Measurements from ENCODE around the gene C2CD4B. TPM values are rescaled to one million over a fixed set of nuclear protein-coding genes. Genes with fewer than 3 reads are reported as not detected.

C2CD4B gene
- total RNA-seq (2014; rRNA removed; shearing (Covaris generic)) = not detected in 2 replicates
- not detected in 2 replicates for polyA plus RNA-seq (2015; cell fraction: cytosol; rRNA removed)
- not detected in 2 replicates for polyA plus RNA-seq (2015; cell fraction: nucleus; rRNA removed)

GRCh38 chr15:62165104-62165792 lies at the start of gene C2CD4B:
Gene C2CD4B (minus strand): TSS chr15:62165285. CDS start chr15:62164984, 301 bp downstream.
- no peak for DNase-seq (ENCODE audit: low read depth)

GRCh38 chr15:62212741-62213140 lies 47.7 kb upstream of the C2CD4B start:
- DNase-seq (ENCODE audit: low read depth) = peak; percentile 32

- DNase-seq (ENCODE audit: low read depth) = no peak
These were observed 46.3 kb upstream of the C2CD4B start for GRCh38 chr15:62211348-62211747.

- DNase-seq (ENCODE audit: low read depth) = no peak
These were observed 44.7 kb upstream of the C2CD4B start for GRCh38 chr15:62209821-62210220.

GRCh38 chr15:62209322-62209721 lies 44.2 kb upstream of the C2CD4B start:
- no peak for DNase-seq (ENCODE audit: low read depth)

GRCh38 chr15:62208884-62209283 lies 43.8 kb upstream of the C2CD4B start:
- no peak for DNase-seq (ENCODE audit: low read depth)

GRCh38 chr15:62208367-62208766 lies 43.3 kb upstream of the C2CD4B start:
- DNase-seq (ENCODE audit: low read depth) = no peak

GRCh38 chr15:62190675-62191074 lies 25.6 kb upstream of the C2CD4B start:
- DNase-seq (ENCODE audit: low read depth) = no peak

- peak; percentile 15 for DNase-seq (ENCODE audit: low read depth)
These were observed 25.2 kb upstream of the C2CD4B start for GRCh38 chr15:62190274-62190673.

GRCh38 chr15:62188744-62189143 lies 23.7 kb upstream of the C2CD4B start:
- DNase-seq (ENCODE audit: low read depth) = no peak

GRCh38 chr15:62187910-62188309 lies 22.8 kb upstream of the C2CD4B start:
- no peak for DNase-seq (ENCODE audit: low read depth)

GRCh38 chr15:62187425-62187824 lies 22.3 kb upstream of the C2CD4B start:
- DNase-seq (ENCODE audit: low read depth) = no peak

- no peak for DNase-seq (ENCODE audit: low read depth)
These were observed 21.5 kb upstream of the C2CD4B start for GRCh38 chr15:62186578-62186977.

GRCh38 chr15:62183130-62183529 lies 18.0 kb upstream of the C2CD4B start:
- DNase-seq (ENCODE audit: low read depth) = no peak

- DNase-seq (ENCODE audit: low read depth) = peak; percentile 93
These were observed 8.1 kb upstream of the C2CD4B start for GRCh38 chr15:62173215-62173614.

- no peak for DNase-seq (ENCODE audit: low read depth)
These were observed 6.8 kb upstream of the C2CD4B start for GRCh38 chr15:62171882-62172281.

GRCh38 chr15:62165793-62166375 lies 799 bp upstream of the C2CD4B start:
- no peak for DNase-seq (ENCODE audit: low read depth)

GRCh38 chr15:62164396-62165103 lies 535 bp downstream of the C2CD4B start:
- no peak for DNase-seq (ENCODE audit: low read depth)

GRCh38 chr15:62164014-62164395 lies 1.1 kb downstream of the C2CD4B start:
- DNase-seq (ENCODE audit: low read depth) = no peak

GRCh38 chr15:62163397-62164013 lies 1.6 kb downstream of the C2CD4B start:
- DNase-seq (ENCODE audit: low read depth) = no peak

- no peak for DNase-seq (ENCODE audit: low read depth)
These were observed 11.9 kb downstream of the C2CD4B start for GRCh38 chr15:62153228-62153627.

GRCh38 chr15:62150445-62150844 lies 14.6 kb downstream of the C2CD4B start:
- no peak for DNase-seq (ENCODE audit: low read depth)

Data from HT1080 (cell line).